GM23338 (cell line): Measurements from ENCODE around the gene PSMG4. TPM values are rescaled to one million over a fixed set of nuclear protein-coding genes. Genes with fewer than 3 reads are reported as not detected.

Experiments
- ATAC-seq: fragments of 200-7000 bp; cut with Tn5 transposase; 3 replicates; pipeline ENCODE4 v1.9.1; 2020
- DNase-seq: peaks from one replicate; pipeline ENCODE4 v3.0.0-alpha.2; 2015; ENCODE audit warnings: low spot score
- H2AFZ ChIP-seq: fragments of 200-600 bp; sonication (generic); 2 replicates; pipeline ENCODE4 v1.8.0; 2016; ENCODE audit warnings: antibody characterized with exemption, mild to moderate bottlenecking, moderate library complexity
- H3F3A ChIP-seq: fragments of 200-600 bp; sonication (generic); replicated peaks from 2 replicates; pipeline ENCODE4 v1.8.0; 2017; ENCODE audit warnings: antibody characterized with exemption, mixed run types, low read depth
- H3K27ac ChIP-seq: fragments of 200-600 bp; sonication (generic); 2 replicates; pipeline ENCODE4 v1.6.1; 2016; ENCODE audit warnings: low read depth
- H3K27me3 ChIP-seq: fragments of 200-600 bp; sonication (generic); 2 replicates; pipeline ENCODE4 v1.8.0; 2016; ENCODE audit warnings: mild to moderate bottlenecking, mixed run types, moderate library complexity; ENCODE audit not compliant: insufficient read depth
- H3K36me3 ChIP-seq: fragments of 200-600 bp; sonication (generic); 2 replicates; pipeline ENCODE4 v1.8.0; 2016; ENCODE audit warnings: mild to moderate bottlenecking; ENCODE audit not compliant: insufficient read depth
- H3K4me1 ChIP-seq: fragments of 200-600 bp; sonication (generic); 2 replicates; pipeline ENCODE4 v1.8.0; 2016; ENCODE audit warnings: mild to moderate bottlenecking, moderate library complexity; ENCODE audit not compliant: insufficient read depth
- H3K4me2 ChIP-seq: fragments of 200-600 bp; sonication (generic); 2 replicates; pipeline ENCODE4 v1.7.1; 2017; ENCODE audit warnings: mixed run types
- H3K4me3 ChIP-seq: fragments of 200-600 bp; sonication (generic); 2 replicates; pipeline ENCODE4 v1.6.1; 2016; ENCODE audit warnings: mixed run types
- H3K79me2 ChIP-seq: fragments of 200-600 bp; sonication (generic); replicated peaks from 2 replicates; pipeline ENCODE4 v1.8.0; 2017; ENCODE audit warnings: mild to moderate bottlenecking; ENCODE audit not compliant: insufficient read depth
- H3K9me2 ChIP-seq: fragments of 200-600 bp; sonication (generic); 2 replicates; pipeline ENCODE4 v1.8.0; 2017; ENCODE audit not compliant: insufficient read depth
- H4K20me1 ChIP-seq: fragments of 200-600 bp; sonication (generic); replicated peaks from 2 replicates; pipeline ENCODE4 v1.8.0; 2017; ENCODE audit warnings: mild to moderate bottlenecking; ENCODE audit not compliant: insufficient read depth
- H3K27ac Mint-ChIP-seq: 2 replicates; pipeline ENCODE4 v1.8.0; 2020; ENCODE audit warnings: inconsistent platforms, mild to moderate bottlenecking, moderate library complexity, mixed read lengths
- H3K27me3 Mint-ChIP-seq: 3 replicates; pipeline ENCODE4 v1.8.0; 2022; ENCODE audit warnings: low read depth, mild to moderate bottlenecking, moderate library complexity, mixed read lengths, inconsistent platforms; ENCODE audit not compliant: insufficient read depth, poor library complexity
- H3K36me3 Mint-ChIP-seq: 3 replicates; pipeline ENCODE4 v1.8.0; 2021; ENCODE audit warnings: low read depth, mild to moderate bottlenecking, inconsistent platforms, moderate library complexity, mixed read lengths
- H3K4me1 Mint-ChIP-seq: 3 replicates; pipeline ENCODE4 v1.8.0; 2020; ENCODE audit warnings: mild to moderate bottlenecking, inconsistent platforms, mixed read lengths
- H3K4me3 Mint-ChIP-seq: 3 replicates; pipeline ENCODE4 v1.8.0; 2021; ENCODE audit warnings: moderate library complexity, mild to moderate bottlenecking, inconsistent platforms, mixed read lengths
- H3K9me3 Mint-ChIP-seq: 3 replicates; pipeline ENCODE4 v1.8.0; 2020; ENCODE audit warnings: moderate library complexity, mild to moderate bottlenecking, inconsistent platforms, mixed read lengths
- CREB1 ChIP-seq: fragments of 250-450 bp; sonication (Bioruptor Pico); IDR thresholded peaks from 2 replicates; pipeline ENCODE4 v1.5.0; 2020; ENCODE audit warnings: low read depth, mild to moderate bottlenecking, moderate library complexity
- CTCF ChIP-seq, 2 experiments: fragments of 200-600 bp in 1 of 2; sonication (generic) in 1 of 2; conservative IDR thresholded peaks; 2 replicates each; pipeline versions ENCODE4 v1.5.1 to v1.6.1; 2016 to 2017; ENCODE audit warnings: antibody characterized with exemption in 2 of 2, low read depth in 2 of 2, mild to moderate bottlenecking in 2 of 2, moderate library complexity in 1 of 2
- ETS1 ChIP-seq: IDR thresholded peaks from 2 replicates; pipeline ENCODE4 v1.6.1; 2016; ENCODE audit warnings: antibody characterized with exemption
- EZH2 ChIP-seq: fragments of 200-600 bp; sonication (generic); IDR thresholded peaks from one replicate; pipeline ENCODE4 v1.8.0; 2017; ENCODE audit warnings: antibody characterized with exemption, mild to moderate bottlenecking, low read depth; ENCODE audit not compliant: unreplicated experiment
- NANOG ChIP-seq: IDR thresholded peaks from 2 replicates; pipeline ENCODE4 v1.6.1; 2016; ENCODE audit warnings: antibody characterized with exemption, borderline replicate concordance
- POLR2AphosphoS5 ChIP-seq: IDR thresholded peaks from 2 replicates; pipeline ENCODE4 v1.6.1; 2016; ENCODE audit warnings: antibody characterized with exemption, low read depth
- ZNF114 ChIP-seq: fragments of 250-450 bp; sonication (Bioruptor Pico); IDR thresholded peaks from 2 replicates; pipeline ENCODE4 v1.5.0; 2020; ENCODE audit warnings: mild to moderate bottlenecking, moderate library complexity
- ZNF462 ChIP-seq: fragments of 250-450 bp; sonication (Bioruptor Pico); IDR thresholded peaks from 2 replicates; pipeline ENCODE4 v1.5.0; 2020; ENCODE audit warnings: mild to moderate bottlenecking, moderate library complexity
- polyA plus RNA-seq: library from polyadenylated mRNA; unstranded; fragments of >200 nt; fragmentation: Nextera tagmentation; extraction: Ambion mirVana; gene quantifications from 2 replicates; pipeline ENCODE4 v1.2.1, GENCODE V29; 2016
- total RNA-seq: library from RNA; depleted of rRNA; stranded (reverse); fragments of >200 nt; shearing (Covaris generic); gene quantifications from 2 replicates; pipeline ENCODE4 v1.2.3, GENCODE V29; 2014

The PSMG4 gene
- total and polyA plus RNA-seq, 2 experiments from 2014 or later, result 37.2 to 168 TPM

- peak overlapping the region; percentile 67; the same call in 1 of the 2 replicates for H3K27ac Mint-ChIP-seq
- DNase-seq, result no peak
- TF ChIP-seq CREB1 (no peak), ZNF114 (CRISPR knock-in tag) (no peak), ZNF462 (CRISPR knock-in tag) (no peak), EZH2 (no peak), NANOG (no peak), POLR2AphosphoS5 (no peak), CTCF (conservative IDR thresholded peaks at IDR 0.05; ENCODE audit: low read depth in 2 of 2) (no peak), ETS1 (no peak)
Measured at GRCh38 chr6:3287976-3288707, 29.4 kb downstream of the PSMG4 start.

More at GRCh38 chr6:3287976-3288707, 29.4 kb downstream of the PSMG4 start:
- Mint-ChIP-seq H3K9me3 (no peaks in the 10 kb centered on the region), H3K4me3 (no peak overlapping the region), H3K4me1 (peaks cover 11% of the 10 kb centered on the region), H3K36me3 (peaks cover 84% of the 10 kb centered on the region), H3K27me3 (peaks cover 19% of the 10 kb centered on the region)
- Histone ChIP-seq H3K9me2 (no peaks in the 10 kb centered on the region), H3K27me3 (no peaks in the 10 kb centered on the region), H3K36me3 (peaks cover 4% of the 10 kb centered on the region; the same call in 1 of the 2 replicates), H4K20me1 (no peaks in the 10 kb centered on the region), H3K4me3 (no peak overlapping the region), H3K79me2 (no peaks in the 10 kb centered on the region), H3K4me2 (no peak overlapping the region), H3F3A (no peaks in the 10 kb centered on the region), H2AFZ (no peak overlapping the region), H3K4me1 (no peaks in the 10 kb centered on the region), H3K27ac (no peak overlapping the region)
- no peak for ATAC-seq
